COR-L47 (cell line): ENCODE measurements around the gene PRIM2.
"Not testable (repeated sequence)": the region's sequence is repeated elsewhere in the genome, so short reads cannot be mapped to it uniquely, and the experiment has no call there.

Experiments
- DNase-seq: peaks from one replicate; lab custom pipeline; 2025; lab: John Stamatoyannopoulos, UW

Gene PRIM2

GRCh38 chr6:57308755-57309154, 8.7 kb upstream of the PRIM2 start:
- not testable (repeated sequence) for DNase-seq

GRCh38 chr6:57310095-57310816, 7.2 kb upstream of the PRIM2 start:
- DNase-seq: not testable (repeated sequence)

- DNase-seq: no peak
Observed at GRCh38 chr6:57310817-57311157, 6.6 kb upstream of the PRIM2 start.

GRCh38 chr6:57311300-57312003, 6.0 kb upstream of the PRIM2 start:
- not testable (repeated sequence) for DNase-seq

GRCh38 chr6:57312004-57312345, 5.5 kb upstream of the PRIM2 start:
- DNase-seq: no peak

- no peak for DNase-seq
Observed at GRCh38 chr6:57313009-57313408, 4.4 kb upstream of the PRIM2 start.

- DNase-seq: no peak
Observed at GRCh38 chr6:57313711-57314471, 3.5 kb upstream of the PRIM2 start.

- DNase-seq: no peak
Observed at GRCh38 chr6:57315111-57315510, 2.3 kb upstream of the PRIM2 start.

- DNase-seq: no peak
Observed at GRCh38 chr6:57315851-57316250, 1.6 kb upstream of the PRIM2 start.

- DNase-seq: peak; percentile 76
Observed at GRCh38 chr6:57316581-57317059, 810 bp upstream of the PRIM2 start.

GRCh38 chr6:57324538-57324937, 7.1 kb downstream of the PRIM2 start:
- no peak for DNase-seq

GRCh38 chr6:57327311-57327710, 9.9 kb downstream of the PRIM2 start:
- no peak for DNase-seq

- DNase-seq: no peak
Observed at GRCh38 chr6:57328074-57328473, 10.6 kb downstream of the PRIM2 start.

- no peak for DNase-seq
Observed at GRCh38 chr6:57329933-57330332, 12.5 kb downstream of the PRIM2 start.

GRCh38 chr6:57342148-57342669, 24.8 kb downstream of the PRIM2 start:
- no peak for DNase-seq

GRCh38 chr6:57343342-57343741, 25.9 kb downstream of the PRIM2 start:
- DNase-seq: not testable (repeated sequence)

- not testable (repeated sequence) for DNase-seq
Observed at GRCh38 chr6:57346715-57347114, 29.3 kb downstream of the PRIM2 start.

GRCh38 chr6:57347597-57347996, 30.2 kb downstream of the PRIM2 start:
- not testable (repeated sequence) for DNase-seq

GRCh38 chr6:57350443-57350842, 33.0 kb downstream of the PRIM2 start:
- not testable (repeated sequence) for DNase-seq

- DNase-seq: not testable (repeated sequence)
Observed at GRCh38 chr6:57352596-57352995, 35.2 kb downstream of the PRIM2 start.

GRCh38 chr6:57358319-57358718, 40.9 kb downstream of the PRIM2 start:
- DNase-seq: not testable (repeated sequence)

- not testable (repeated sequence) for DNase-seq
Observed at GRCh38 chr6:57359766-57360165, 42.3 kb downstream of the PRIM2 start.

GRCh38 chr6:57362340-57362739, 44.9 kb downstream of the PRIM2 start:
- not testable (repeated sequence) for DNase-seq
